B cell (primary cell): ENCODE results near the gene FIGNL2.
"Not testable (repeated sequence)": the region's sequence is repeated elsewhere in the genome, so short reads cannot be mapped to it uniquely, and the experiment has no call there.

Source experiments
- EZH2 ChIP-seq: IDR thresholded peaks from 2 replicates; pipeline ENCODE4 v1.6.1; 2012; ENCODE audit warnings: borderline replicate concordance, low read depth, mild to moderate bottlenecking, moderate library complexity, low read length; ENCODE audit not compliant: insufficient read depth, poor library complexity, severe bottlenecking
- TF ChIP-seq, protein P1 (sequence below): fragments of 200-600 bp; IDR thresholded peaks from one replicate; pipeline ENCODE4 v1.8.0; 2022; ENCODE audit warnings: antibody characterized with exemption, mild to moderate bottlenecking

GRCh38 chr12:51798051-51798450 lies 50.5 kb downstream of the FIGNL2 start:
- TF ChIP-seq, protein P1, sequence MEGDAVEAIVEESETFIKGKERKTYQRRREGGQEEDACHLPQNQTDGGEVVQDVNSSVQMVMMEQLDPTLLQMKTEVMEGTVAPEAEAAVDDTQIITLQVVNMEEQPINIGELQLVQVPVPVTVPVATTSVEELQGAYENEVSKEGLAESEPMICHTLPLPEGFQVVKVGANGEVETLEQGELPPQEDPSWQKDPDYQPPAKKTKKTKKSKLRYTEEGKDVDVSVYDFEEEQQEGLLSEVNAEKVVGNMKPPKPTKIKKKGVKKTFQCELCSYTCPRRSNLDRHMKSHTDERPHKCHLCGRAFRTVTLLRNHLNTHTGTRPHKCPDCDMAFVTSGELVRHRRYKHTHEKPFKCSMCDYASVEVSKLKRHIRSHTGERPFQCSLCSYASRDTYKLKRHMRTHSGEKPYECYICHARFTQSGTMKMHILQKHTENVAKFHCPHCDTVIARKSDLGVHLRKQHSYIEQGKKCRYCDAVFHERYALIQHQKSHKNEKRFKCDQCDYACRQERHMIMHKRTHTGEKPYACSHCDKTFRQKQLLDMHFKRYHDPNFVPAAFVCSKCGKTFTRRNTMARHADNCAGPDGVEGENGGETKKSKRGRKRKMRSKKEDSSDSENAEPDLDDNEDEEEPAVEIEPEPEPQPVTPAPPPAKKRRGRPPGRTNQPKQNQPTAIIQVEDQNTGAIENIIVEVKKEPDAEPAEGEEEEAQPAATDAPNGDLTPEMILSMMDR = not testable (repeated sequence)
- TF ChIP-seq EZH2 = not testable (repeated sequence)
